Measurements from ENCODE around the gene FGF21.

DNA sequence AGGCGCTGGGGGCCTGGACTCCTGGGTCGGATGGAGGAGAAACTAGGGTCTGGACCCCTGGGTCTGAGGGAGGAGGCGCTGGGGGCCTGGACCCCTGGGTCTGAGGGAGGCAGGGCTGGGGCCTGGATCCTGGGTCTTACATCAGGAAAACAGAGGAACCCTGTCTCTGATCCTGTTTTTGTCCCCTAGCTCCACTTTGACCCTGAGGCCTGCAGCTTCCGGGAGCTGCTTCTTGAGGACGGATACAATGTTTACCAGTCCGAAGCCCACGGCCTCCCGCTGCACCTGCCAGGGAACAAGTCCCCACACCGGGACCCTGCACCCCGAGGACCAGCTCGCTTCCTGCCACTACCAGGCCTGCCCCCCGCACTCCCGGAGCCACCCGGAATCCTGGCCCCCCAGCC is 2.4 kb downstream of the FGF21 start:
- TF ChIP-seq, protein P1, sequence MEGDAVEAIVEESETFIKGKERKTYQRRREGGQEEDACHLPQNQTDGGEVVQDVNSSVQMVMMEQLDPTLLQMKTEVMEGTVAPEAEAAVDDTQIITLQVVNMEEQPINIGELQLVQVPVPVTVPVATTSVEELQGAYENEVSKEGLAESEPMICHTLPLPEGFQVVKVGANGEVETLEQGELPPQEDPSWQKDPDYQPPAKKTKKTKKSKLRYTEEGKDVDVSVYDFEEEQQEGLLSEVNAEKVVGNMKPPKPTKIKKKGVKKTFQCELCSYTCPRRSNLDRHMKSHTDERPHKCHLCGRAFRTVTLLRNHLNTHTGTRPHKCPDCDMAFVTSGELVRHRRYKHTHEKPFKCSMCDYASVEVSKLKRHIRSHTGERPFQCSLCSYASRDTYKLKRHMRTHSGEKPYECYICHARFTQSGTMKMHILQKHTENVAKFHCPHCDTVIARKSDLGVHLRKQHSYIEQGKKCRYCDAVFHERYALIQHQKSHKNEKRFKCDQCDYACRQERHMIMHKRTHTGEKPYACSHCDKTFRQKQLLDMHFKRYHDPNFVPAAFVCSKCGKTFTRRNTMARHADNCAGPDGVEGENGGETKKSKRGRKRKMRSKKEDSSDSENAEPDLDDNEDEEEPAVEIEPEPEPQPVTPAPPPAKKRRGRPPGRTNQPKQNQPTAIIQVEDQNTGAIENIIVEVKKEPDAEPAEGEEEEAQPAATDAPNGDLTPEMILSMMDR (IDR thresholded peaks at IDR 0.05): no peak
- TF ChIP-seq POLR2A (IDR thresholded peaks at IDR 0.05; ENCODE audit: low read depth) (no peak), POLR2AphosphoS5 (IDR thresholded peaks at IDR 0.05) (no peak), EP300 (IDR thresholded peaks at IDR 0.05) (no peak)

All from esophagus muscularis mucosa (tissue), 4 donors.